ENCODE measurements around the gene DCAF12. TPM values are rescaled to one million over a fixed set of nuclear protein-coding genes. Genes with fewer than 3 reads are reported as not detected.

Gene DCAF12
- total and polyA plus RNA-seq, 2 of the 13 experiments (the other 11 are each of a cell fraction or from before 2014, with no cell fraction given), result 26.8 to 37.4 TPM

- TF ChIP-seq DDIT3 (CRISPR knock-in tag; IDR thresholded peaks at IDR 0.05), result no peak
- TF ChIP-seq ZFYVE20 (CRISPR knock-in tag; IDR thresholded peaks at IDR 0.05; ENCODE audit: borderline replicate concordance, low read depth), result no peak
- no peak for TF ChIP-seq ZNF772 (CRISPR knock-in tag; IDR thresholded peaks at IDR 0.05)
- no peak for TF ChIP-seq DNMT3B (CRISPR knock-in tag; conservative IDR thresholded peaks at IDR 0.05)
- no peak for TF ChIP-seq AGO1 (IDR thresholded peaks at IDR 0.05; ENCODE audit: low read depth, low read length, poor library complexity, severe bottlenecking)
Measured at GRCh38 chr9:34098307-34098706, 28.2 kb downstream of the DCAF12 start (continued).

GRCh38 chr9:34097865-34098264, 28.6 kb downstream of the DCAF12 start:
- WGBS (ENCODE audit: low lambda C conversion rate), result 100% methylated on average over 1 of the region's 1 CpG
- H3K36me3 ChIP-seq (replicated peaks in 1 of 2; ENCODE audit: control insufficient read depth in 1 of 2, insufficient read depth in 2 of 2, low read length in 2 of 2), result peaks cover 27 to 58% of the 10 kb centered on the region in 2 experiments
- no peak for FAIRE-seq

GRCh38 chr9:34096751-34097150, 29.7 kb downstream of the DCAF12 start:
- ChIA-PET POLR2A (no interaction called here), CTCF (ENCODE audit: low intra/inter-chr PET ratio, low total read pairs) (no interaction called here)
- ATAC-seq (no peak), FAIRE-seq (no peak), DNase-seq (ENCODE audit: low spot score) (no peak)
- 93% methylated on average over 4 of the region's 4 CpGs for WGBS (ENCODE audit: low lambda C conversion rate)
- Histone ChIP-seq H3K27me3 (ENCODE audit: control insufficient read depth in 1 of 2, insufficient read depth in 2 of 2, low read length in 2 of 2) (no peaks in the 10 kb centered on the region), H3K9ac (ENCODE audit: insufficient read depth, low read depth, low read length) (no peak overlapping the region), H3K79me2 (ENCODE audit: insufficient read depth, low read length) (no peaks in the 10 kb centered on the region), H3K27ac (ENCODE audit: extremely low read length, insufficient read depth, low read length) (no peak overlapping the region), H3K4me2 (ENCODE audit: low read depth, low read length) (no peak overlapping the region), H3K4me3 (replicated peaks in 1 of 3; ENCODE audit: insufficient read depth in 1 of 3, low read depth in 2 of 3, low read length in 3 of 3) (no peak overlapping the region), H2AFZ (ENCODE audit: low read length) (no peak overlapping the region), H3K36me3 (replicated peaks in 1 of 2; ENCODE audit: control insufficient read depth in 1 of 2, insufficient read depth in 2 of 2, low read length in 2 of 2) (peaks cover 25 to 57% of the 10 kb centered on the region in 2 experiments), H3K9me3 (ENCODE audit: low read length) (no peaks in the 10 kb centered on the region), H4K20me1 (ENCODE audit: insufficient read depth, low read length) (no peaks in the 10 kb centered on the region), H3K4me1 (ENCODE audit: insufficient read depth, low read length) (no peaks in the 10 kb centered on the region)
- TF ChIP-seq ZBTB25 (CRISPR knock-in tag; IDR thresholded peaks at IDR 0.05) (no peak), JARID2 (CRISPR knock-in tag; IDR thresholded peaks at IDR 0.05; ENCODE audit: insufficient replicate concordance) (no peak), CAMTA2 (CRISPR knock-in tag; IDR thresholded peaks at IDR 0.05; ENCODE audit: borderline replicate concordance) (no peak), ZNF256 (CRISPR knock-in tag; conservative IDR thresholded peaks at IDR 0.05) (no peak), ZEB1 (IDR thresholded peaks at IDR 0.05; ENCODE audit: insufficient replicate concordance, low read depth) (no peak), MBD4 (IDR thresholded peaks at IDR 0.05; ENCODE audit: borderline replicate concordance, low read length) (no peak), ETS1 (CRISPR knock-in tag; IDR thresholded peaks at IDR 0.05) (no peak), ZNF235 (CRISPR knock-in tag; IDR thresholded peaks at IDR 0.05; ENCODE audit: borderline replicate concordance) (no peak), CCAR2 (optimal IDR thresholded peaks at IDR 0.05; ENCODE audit: low read depth, low read length) (no peak), ZNF776 (CRISPR knock-in tag; IDR thresholded peaks at IDR 0.05) (no peak)
- in situ Hi-C loops (cut with HindIII; ENCODE audit: extremely low pct_ligation_motif_present, low pct_unique_long_range_greater_than_20kb) (no loop called here), intact Hi-C loops (cut with micrococcal nuclease; ENCODE audit: unreplicated experiment) (no loop called here)
- BruUV-seq (replicated peaks), result no TSS peak

More at GRCh38 chr9:34097865-34098264, 28.6 kb downstream of the DCAF12 start:
- intact Hi-C loops (cut with micrococcal nuclease; ENCODE audit: unreplicated experiment), result no loop called here
- Histone ChIP-seq H3K4me1 (ENCODE audit: insufficient read depth, low read length) (no peaks in the 10 kb centered on the region), H4K20me1 (ENCODE audit: insufficient read depth, low read length) (no peaks in the 10 kb centered on the region), H3K9me3 (ENCODE audit: low read length) (no peaks in the 10 kb centered on the region), H3K27ac (ENCODE audit: extremely low read length, insufficient read depth, low read length) (no peak overlapping the region), H3K4me2 (ENCODE audit: low read depth, low read length) (no peak overlapping the region), H3K4me3 (replicated peaks in 1 of 3; ENCODE audit: insufficient read depth in 1 of 3, low read depth in 2 of 3, low read length in 3 of 3) (no peak overlapping the region), H3K9ac (ENCODE audit: insufficient read depth, low read depth, low read length) (no peak overlapping the region), H3K79me2 (ENCODE audit: insufficient read depth, low read length) (no peaks in the 10 kb centered on the region), H3K27me3 (ENCODE audit: control insufficient read depth in 1 of 2, insufficient read depth in 2 of 2, low read length in 2 of 2) (no peaks in the 10 kb centered on the region), H2AFZ (ENCODE audit: low read length) (no peak overlapping the region)
- in situ Hi-C loops (cut with HindIII; ENCODE audit: extremely low pct_ligation_motif_present, low pct_unique_long_range_greater_than_20kb), result no loop called here
- no peak for TF ChIP-seq GATAD1 (CRISPR knock-in tag; IDR thresholded peaks at IDR 0.05)
- no peak for TF ChIP-seq ZFY (CRISPR knock-in tag; IDR thresholded peaks at IDR 0.05)
- TF ChIP-seq ZKSCAN5 (CRISPR knock-in tag; IDR thresholded peaks at IDR 0.05), result no peak
- TF ChIP-seq PHF8 (CRISPR knock-in tag; IDR thresholded peaks at IDR 0.05), result no peak
- DNase-seq (ENCODE audit: low spot score) (no peak), ATAC-seq (no peak)
- POLR2A ChIA-PET, result no interaction called here
- no TSS peak for BruUV-seq (replicated peaks)
- CTCF ChIA-PET (ENCODE audit: low intra/inter-chr PET ratio, low total read pairs), result no interaction called here
